ENCODE results near the gene COL5A1. TPM values are rescaled to one million over a fixed set of nuclear protein-coding genes. Genes with fewer than 3 reads are reported as not detected.

Gene COL5A1
- total RNA-seq, 1 donor from 2014 or later = 13.9 TPM

GRCh38 chr9:134694714-134695113 is 53.1 kb downstream of the COL5A1 start:
- Histone ChIP-seq H3K4me1 (peaks cover 29% of the 10 kb centered on the region), H3K27me3 (ENCODE audit: low read depth) (no peaks in the 10 kb centered on the region), H3K36me3 (no peaks in the 10 kb centered on the region), H3K4me3 (no peak overlapping the region), H3K27ac (replicated peaks) (no peak overlapping the region), H3K9me3 (replicated peaks) (no peaks in the 10 kb centered on the region)
- intact Hi-C loops (cut with micrococcal nuclease) = loop anchor here (10.0 kb wide), 1 partner anchor 290 kb away; no protein-coding TSS in a partner anchor
- DNase-seq = peak; percentile 6
- no peak for TF ChIP-seq CTCF (IDR thresholded peaks at IDR 0.05; ENCODE audit: borderline replicate concordance)

- no peaks in the 10 kb centered on the region for H3K36me3 ChIP-seq
- peaks cover 25% of the 10 kb centered on the region for H3K4me1 ChIP-seq
- H3K27ac ChIP-seq (replicated peaks) = no peak overlapping the region
- H3K27me3 ChIP-seq (ENCODE audit: low read depth) = no peaks in the 10 kb centered on the region
- no peaks in the 10 kb centered on the region for H3K9me3 ChIP-seq (replicated peaks)
- peak; percentile 14 for DNase-seq
- no peak overlapping the region for H3K4me3 ChIP-seq
- intact Hi-C loops (cut with micrococcal nuclease) = loop anchor here (10.0 kb wide), 1 partner anchor 290 kb away; no protein-coding TSS in a partner anchor
- TF ChIP-seq CTCF (IDR thresholded peaks at IDR 0.05; ENCODE audit: borderline replicate concordance) = no peak
Observed at GRCh38 chr9:134695144-134695543, 53.5 kb downstream of the COL5A1 start.

GRCh38 chr9:134696433-134696832 is 54.8 kb downstream of the COL5A1 start:
- intact Hi-C loops (cut with micrococcal nuclease) = loop anchor here (10.0 kb wide), 1 partner anchor 288 kb away; no protein-coding TSS in a partner anchor
- no peak overlapping the region for H3K27ac ChIP-seq (replicated peaks)
- peaks cover 4% of the 10 kb centered on the region for H3K36me3 ChIP-seq
- H3K9me3 ChIP-seq (replicated peaks) = no peaks in the 10 kb centered on the region
- H3K4me3 ChIP-seq = no peak overlapping the region
- H3K27me3 ChIP-seq (ENCODE audit: low read depth) = no peaks in the 10 kb centered on the region
- TF ChIP-seq CTCF (IDR thresholded peaks at IDR 0.05; ENCODE audit: borderline replicate concordance) = no peak
- peaks cover 16% of the 10 kb centered on the region for H3K4me1 ChIP-seq
- DNase-seq = no peak

GRCh38 chr9:134698111-134698510 is 56.5 kb downstream of the COL5A1 start:
- Histone ChIP-seq H3K9me3 (replicated peaks) (no peaks in the 10 kb centered on the region), H3K36me3 (peaks cover 8% of the 10 kb centered on the region), H3K27me3 (ENCODE audit: low read depth) (peaks cover 4% of the 10 kb centered on the region), H3K27ac (replicated peaks) (peak overlapping the region; percentile 50), H3K4me3 (no peak overlapping the region), H3K4me1 (peaks cover 30% of the 10 kb centered on the region)
- intact Hi-C loops (cut with micrococcal nuclease) = loop anchor here (10.0 kb wide), 1 partner anchor 287 kb away; no protein-coding TSS in a partner anchor
- no peak for TF ChIP-seq CTCF (IDR thresholded peaks at IDR 0.05; ENCODE audit: borderline replicate concordance)
- no peak for DNase-seq

GRCh38 chr9:134698587-134699342 is 57.2 kb downstream of the COL5A1 start:
- TF ChIP-seq CTCF (IDR thresholded peaks at IDR 0.05; ENCODE audit: borderline replicate concordance) = peak; percentile 96
- Histone ChIP-seq H3K27ac (replicated peaks) (peak overlapping the region; percentile 50), H3K4me1 (peaks cover 31% of the 10 kb centered on the region), H3K27me3 (ENCODE audit: low read depth) (peaks cover 4% of the 10 kb centered on the region), H3K36me3 (peaks cover 8% of the 10 kb centered on the region), H3K9me3 (replicated peaks) (no peaks in the 10 kb centered on the region), H3K4me3 (no peak overlapping the region)
- intact Hi-C loops (cut with micrococcal nuclease) = loop anchor here (10.0 kb wide), 1 partner anchor 286 kb away; no protein-coding TSS in a partner anchor
- peak; percentile 67 for DNase-seq
